ENCODE results near the gene SPTBN1.

GRCh38 chr2:54508541-54508940, 52.4 kb downstream of the SPTBN1 start:
- TF ChIP-seq RB1 (IDR thresholded peaks at IDR 0.05; ENCODE audit: low read depth) (no peak), CTCF (IDR thresholded peaks at IDR 0.05 in 2 of 3, conservative IDR thresholded peaks at IDR 0.05 in 1 of 3; ENCODE audit: insufficient read depth in 2 of 3, low read depth in 1 of 3, low read length in 3 of 3) (no peak), ZNF707 (CRISPR knock-in tag; conservative IDR thresholded peaks at IDR 0.05) (no peak), RCOR1 (IDR thresholded peaks at IDR 0.05; ENCODE audit: borderline replicate concordance in 1 of 2, low read depth in 2 of 2, low read length in 2 of 2) (no peak), SPI1 (IDR thresholded peaks at IDR 0.05; ENCODE audit: borderline replicate concordance, low read depth, low read length) (no peak)

Data from K562 (cell line).